Motor neuron (in vitro differentiated cells): Measurements from ENCODE around the gene RASSF7. TPM values are rescaled to one million over a fixed set of nuclear protein-coding genes. Genes with fewer than 3 reads are reported as not detected.

Source experiments
- ATAC-seq, 8 experiments: fragments of 200-7000 bp; cut with Tn5 transposase; replicated peaks in 6 of 8; 2 replicates each; pipeline ENCODE4 v1.8.0; 2021; ENCODE audit warnings: mild to moderate bottlenecking in 8 of 8, moderate library complexity in 8 of 8
- H3K27ac ChIP-seq, 2 donors: fragments of 250-450 bp; sonication (Bioruptor Pico); 2 replicates each; pipeline ENCODE4 v1.9.0; 2021; ENCODE audit warnings: antibody characterized with exemption in 2 of 2, mild to moderate bottlenecking in 2 of 2, moderate library complexity in 1 of 2
- H3K4me1 ChIP-seq, 2 donors: fragments of 250-450 bp; sonication (Bioruptor Pico); replicated peaks in 1 of 2; 2 replicates each; pipeline ENCODE4 v1.6.1; 2021; ENCODE audit warnings: antibody characterized with exemption in 2 of 2, mild to moderate bottlenecking in 2 of 2, moderate library complexity in 1 of 2
- H3K4me3 ChIP-seq, 5 donors: fragments of 250-450 bp; sonication (Bioruptor Pico); 2 replicates each; pipeline ENCODE4 v1.9.0; 2021; ENCODE audit warnings: antibody characterized with exemption in 5 of 5, mild to moderate bottlenecking in 5 of 5, moderate library complexity in 4 of 5
- WGBS, 10 experiments: fragments of 450-650 bp; shearing (Covaris generic); methylation state at CpG; one replicate each; pipeline ENCODE4 v1.0.0; 2022; 5-methylcytosine and 5-hydroxymethylcytosine counted together
- in situ Hi-C, 9 experiments: fragments of 400-800 bp; cut with MboI; loops; one replicate each; pipeline ENCODE4 v1.15.0; 2021; ENCODE audit warnings: low sequenced_read_pairs in 9 of 9, low pct_unique_long_range_greater_than_20kb in 2 of 9; ENCODE audit not compliant: unreplicated experiment in 9 of 9
- total RNA-seq, 8 experiments: library from RNA; unstranded; fragments of 300-600 nt; gene quantifications; 2 replicates each; pipeline versions ENCODE4 v1.2.3 to v1.2.4, GENCODE V29; 2022

RASSF7 gene
- total RNA-seq, 8 experiments from 2014 or later, result 4.6 to 10.4 (median 7.0) TPM

DNA sequence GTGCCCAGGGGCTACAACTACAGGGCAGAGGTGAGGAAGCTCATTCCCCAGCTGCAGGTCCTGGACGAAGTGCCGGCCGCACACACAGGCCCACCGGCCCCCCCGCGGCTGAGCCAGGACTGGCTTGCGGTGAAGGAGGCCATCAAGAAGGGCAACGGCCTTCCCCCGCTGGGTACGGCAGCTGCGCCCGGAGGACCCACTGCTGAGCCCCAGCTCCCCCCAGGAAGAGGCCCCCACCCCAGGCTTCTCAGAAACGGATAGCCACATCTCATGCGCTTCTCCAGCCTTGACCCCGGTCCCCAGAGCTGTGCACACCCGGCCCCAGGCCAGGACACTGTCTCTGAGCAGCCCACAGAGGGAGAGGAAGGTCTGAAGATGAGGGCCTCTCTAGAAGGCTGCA is 9.6 kb upstream of the RASSF7 start:
- Histone ChIP-seq H3K4me1 (peaks cover 5 to 20% of the 10 kb centered on the region in 2 donors), H3K27ac (no peak overlapping the region), H3K4me3 (no peak overlapping the region)
- no peak for ATAC-seq
- in situ Hi-C loops, result loop anchor here in 1 of 9 experiments (25.0 kb wide), 1 partner anchor 211 kb away; no protein-coding TSS in a partner anchor
- 60% methylated on average over 1 of the region's 16 CpGs; no CpG with 5 or more reads in 9 of the 10 experiments for WGBS, 10 experiments

DNA sequence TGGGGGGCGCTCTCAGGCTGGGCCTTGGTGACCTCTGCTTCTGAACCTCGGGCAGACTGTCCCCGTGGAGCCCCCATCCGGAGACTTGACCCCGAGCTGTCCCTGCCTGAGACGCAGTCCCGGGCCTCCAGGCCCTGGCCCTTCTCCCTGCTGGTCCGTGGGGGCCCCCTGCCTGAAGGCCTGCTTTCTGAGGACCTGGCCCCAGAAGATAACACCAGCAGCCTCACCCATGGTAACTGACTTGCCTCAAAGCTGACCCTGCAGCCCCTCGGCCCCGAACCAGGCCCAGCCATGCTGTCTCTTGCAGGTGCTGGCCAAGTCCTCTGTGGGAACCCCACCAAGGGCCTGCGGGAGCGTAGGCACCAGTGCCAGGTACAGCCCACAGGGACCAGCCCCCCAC is 9.2 kb upstream of the RASSF7 start:
- Histone ChIP-seq H3K4me1 (peaks cover 5 to 20% of the 10 kb centered on the region in 2 donors), H3K4me3 (no peak overlapping the region), H3K27ac (no peak overlapping the region)
- in situ Hi-C loops, result loop anchor here in 1 of 9 experiments (25.0 kb wide), 1 partner anchor 211 kb away; no protein-coding TSS in a partner anchor
- WGBS, 10 experiments, result 82 to 100% (median 82%) methylated on average over 2 to 3 of the region's 12 CpGs; no CpG with 5 or more reads in 7 of the 10 experiments
- ATAC-seq, result no peak

DNA sequence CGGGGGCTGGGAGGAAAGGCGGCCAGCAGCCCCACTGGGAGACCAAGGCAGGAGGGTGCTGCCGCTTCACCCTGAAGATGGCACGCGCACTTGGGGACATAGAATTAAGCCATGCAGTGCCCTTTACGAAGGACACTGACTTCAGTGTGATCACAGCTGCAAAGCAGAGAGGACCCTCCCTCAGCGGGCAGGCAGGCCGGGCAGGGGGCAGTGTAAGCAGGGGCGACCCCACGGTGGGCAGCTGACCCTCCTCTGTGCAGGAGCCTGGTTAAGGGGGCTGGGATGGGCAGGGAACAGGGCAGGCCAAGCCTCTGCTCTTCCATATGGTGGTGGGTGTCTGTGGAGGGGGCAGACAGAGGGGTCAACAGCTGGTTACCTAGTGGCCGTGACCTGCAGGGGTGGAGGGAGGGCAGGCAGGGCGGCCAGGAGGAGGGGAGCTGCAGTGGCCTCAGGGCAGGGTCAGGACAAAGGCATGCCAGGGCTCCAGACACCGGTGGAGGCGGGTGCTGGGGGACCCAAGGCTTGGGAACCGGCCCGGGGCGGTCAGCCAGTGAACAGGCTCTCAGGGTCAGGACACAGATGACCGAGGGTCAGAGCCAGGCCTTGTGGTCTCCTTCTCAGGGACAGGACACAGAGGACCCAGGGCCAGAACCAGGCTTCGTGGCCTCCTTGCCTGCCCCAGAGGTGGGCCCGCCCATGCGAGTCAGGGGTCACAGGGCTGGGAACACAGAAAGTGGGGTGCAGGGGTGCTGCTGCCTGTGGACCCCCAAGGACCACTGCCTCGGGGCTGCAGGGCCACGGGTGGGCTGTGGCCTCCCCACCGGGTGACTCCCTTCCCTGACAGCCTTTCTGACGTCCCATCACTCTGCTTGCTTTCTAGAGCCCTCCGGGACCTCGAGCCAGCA is 7.4 kb upstream of the RASSF7 start:
- 60 to 100% (median 90%) methylated on average over 1 to 3 of the region's 27 CpGs; no CpG with 5 or more reads in 4 of the 10 experiments for WGBS, 10 experiments
- in situ Hi-C loops, result loop anchor here in 1 of 9 experiments (25.0 kb wide), 1 partner anchor 209 kb away; no protein-coding TSS in a partner anchor
- Histone ChIP-seq H3K4me1 (peaks cover 5 to 20% of the 10 kb centered on the region in 2 donors), H3K4me3 (no peak overlapping the region), H3K27ac (no peak overlapping the region)
- no peak for ATAC-seq

DNA sequence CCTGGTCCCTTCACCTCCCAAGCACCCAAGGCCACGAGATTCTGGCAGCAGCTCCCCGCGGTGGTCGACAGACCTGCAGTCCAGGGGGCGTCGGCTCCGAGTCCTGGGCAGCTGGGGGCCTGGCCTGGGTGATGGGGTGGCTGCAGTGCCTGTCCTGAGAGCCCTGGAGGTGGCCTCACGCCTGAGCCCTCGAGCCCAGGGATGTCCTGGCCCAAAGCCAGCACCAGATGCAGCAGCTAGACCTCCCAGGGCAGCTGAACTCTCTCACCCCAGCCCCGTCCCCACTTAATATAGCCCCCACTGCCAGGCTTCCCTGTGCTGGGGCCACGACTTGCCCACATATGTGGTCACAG is 6.8 kb upstream of the RASSF7 start:
- Histone ChIP-seq H3K4me3 (no peak overlapping the region), H3K4me1 (peaks cover 5 to 20% of the 10 kb centered on the region in 2 donors), H3K27ac (no peak overlapping the region)
- 40% methylated on average over 2 of the region's 11 CpGs; no CpG with 5 or more reads in 9 of the 10 experiments for WGBS, 10 experiments
- in situ Hi-C loops, result loop anchor here in 1 of 9 experiments (25.0 kb wide), 1 partner anchor 208 kb away; no protein-coding TSS in a partner anchor
- no peak for ATAC-seq

DNA sequence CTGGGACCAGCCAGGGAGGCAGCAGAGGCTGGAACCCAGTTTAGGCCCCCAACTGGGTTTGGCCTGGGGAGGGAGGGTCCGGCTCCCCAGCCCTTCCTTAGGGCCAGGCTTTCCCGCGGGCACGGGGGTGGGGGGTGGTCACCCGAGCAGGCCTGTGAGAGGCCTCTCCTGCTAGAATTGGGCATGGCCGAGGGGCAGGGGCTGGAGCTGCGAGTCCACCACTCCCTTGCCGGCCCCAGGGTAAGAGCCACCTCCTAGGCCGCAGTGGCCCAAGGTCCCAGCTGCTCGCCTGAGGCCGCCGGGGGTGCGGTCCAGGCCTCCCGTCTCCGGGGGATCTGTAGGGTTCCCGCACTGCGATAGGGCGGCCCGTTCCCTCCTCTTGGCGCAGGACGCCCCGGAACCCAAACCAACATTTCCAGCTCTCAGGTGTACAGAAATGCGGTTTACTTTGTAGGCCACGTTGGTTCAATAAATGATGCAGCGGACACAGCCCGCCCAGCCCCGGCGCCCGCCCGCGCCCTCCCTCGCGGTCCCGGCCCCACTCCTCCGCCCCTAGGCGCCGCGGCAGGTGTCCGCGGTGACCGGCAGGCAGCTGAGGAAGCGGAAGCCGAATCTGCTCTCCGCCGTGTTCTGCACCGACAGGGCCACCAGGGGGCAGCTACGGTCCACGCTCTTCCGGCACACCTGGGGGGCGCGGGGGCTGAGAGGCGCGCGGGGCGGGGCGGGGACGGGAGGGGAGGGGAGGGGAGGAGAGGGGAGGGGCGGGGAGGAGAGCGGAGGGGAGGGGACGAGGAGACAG is 6.1 kb upstream of the RASSF7 start:
- peak overlapping the region; percentile 21 to 40 (median 32) for H3K4me3 ChIP-seq

DNA sequence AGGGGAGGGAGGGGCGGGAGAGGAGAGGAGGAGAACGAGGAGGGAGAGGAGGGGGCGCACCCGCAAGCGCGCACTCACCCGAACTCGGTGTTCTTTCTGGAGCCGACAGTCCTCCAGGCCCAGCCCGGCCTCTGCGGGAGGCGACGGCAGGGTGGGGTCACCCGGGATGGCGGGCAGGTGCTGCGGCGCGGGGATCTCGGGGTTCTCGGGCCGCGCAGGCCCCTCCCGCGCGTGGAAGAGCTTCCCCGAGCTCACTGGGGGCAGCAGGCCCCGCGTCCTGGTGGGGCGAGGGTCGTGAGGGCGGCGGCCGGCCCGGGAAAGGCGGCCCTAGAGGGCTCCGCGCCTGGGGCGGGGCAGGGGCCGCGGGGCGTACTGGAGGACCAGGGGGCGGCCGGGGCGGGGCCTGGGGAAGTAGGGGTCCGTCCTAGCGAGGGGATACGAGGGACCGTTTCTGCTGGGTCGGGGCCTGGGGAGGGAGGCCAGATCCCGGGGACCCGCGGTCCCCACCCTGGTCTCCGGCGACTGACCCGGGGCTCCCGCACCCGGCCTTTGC is 5.5 kb upstream of the RASSF7 start:
- H3K4me3 ChIP-seq, result peak overlapping the region; percentile 21 to 40 (median 32)
- H3K4me1 ChIP-seq, result peaks cover 8 to 26% of the 10 kb centered on the region in 2 donors
- in situ Hi-C loops, result loop anchor here in 1 of 9 experiments (25.0 kb wide), 1 partner anchor 207 kb away; no protein-coding TSS in a partner anchor

More for the DNA sequence above, 6.1 kb upstream of the RASSF7 start:
- Histone ChIP-seq H3K4me1 (peaks cover 5 to 20% of the 10 kb centered on the region in 2 donors), H3K27ac (no peak overlapping the region)
- ATAC-seq, result peak; percentile 47 to 70 (median 62)
- in situ Hi-C loops, result loop anchor here in 1 of 9 experiments (25.0 kb wide), 1 partner anchor 208 kb away; no protein-coding TSS in a partner anchor
- 19 to 20% methylated on average over 2 to 8 of the region's 60 CpGs; no CpG with 5 or more reads in 8 of the 10 experiments for WGBS, 10 experiments

DNA sequence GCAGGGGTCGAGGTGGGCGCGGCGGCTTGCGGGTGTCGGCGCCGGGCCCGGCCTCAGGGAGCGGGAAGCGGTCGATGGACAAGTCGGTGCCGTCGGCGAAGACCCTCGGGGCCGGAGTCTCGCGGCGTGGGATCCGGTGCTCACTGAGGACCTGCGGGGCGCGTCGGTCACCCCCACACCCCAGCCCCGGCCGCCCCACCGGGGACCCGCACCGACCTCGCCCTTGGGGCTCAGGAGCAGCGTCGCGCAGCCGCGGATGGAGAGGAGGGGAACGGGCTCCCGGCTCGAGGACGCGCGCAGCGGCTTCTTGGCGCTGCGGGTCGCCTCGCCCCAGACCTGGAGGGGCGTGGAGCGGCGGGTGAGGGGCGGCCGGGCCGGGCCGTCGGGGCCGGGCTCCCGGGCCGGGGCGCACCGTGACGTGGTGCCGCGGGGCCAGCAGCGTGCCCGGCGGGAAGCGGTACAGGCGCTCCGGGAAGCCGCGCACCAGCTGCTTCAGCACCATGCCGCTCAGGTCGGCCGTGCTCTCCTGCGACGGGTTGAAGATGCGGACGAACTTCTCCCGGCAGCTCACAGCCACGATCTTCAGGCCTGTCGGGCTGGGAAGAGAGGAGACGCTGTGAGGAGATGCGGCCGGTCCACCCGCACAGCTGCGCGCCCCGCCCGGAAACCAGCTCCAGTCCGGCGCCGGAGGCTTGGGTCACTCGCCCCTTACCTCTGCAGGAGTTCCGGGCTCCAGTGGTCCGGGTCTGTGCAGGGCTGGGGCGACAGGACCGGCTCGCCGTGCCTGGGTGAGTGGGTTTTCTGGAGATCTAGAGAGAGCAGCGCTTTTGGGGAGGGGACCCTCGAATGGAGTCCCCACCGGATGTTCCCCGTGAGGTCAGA is 4.7 kb upstream of the RASSF7 start:
- peaks cover 8 to 27% of the 10 kb centered on the region in 2 donors for H3K4me1 ChIP-seq
- in situ Hi-C loops, result loop anchor here in 1 of 9 experiments (25.0 kb wide), 1 partner anchor 206 kb away; no protein-coding TSS in a partner anchor
- peak overlapping the region; percentile 21 to 40 (median 32) for H3K4me3 ChIP-seq
- peak in 3 of 8 experiments; percentile 2 to 9 (median 2) for ATAC-seq
- 13 to 60% (median 25%) methylated on average over 1 to 7 of the region's 104 CpGs; no CpG with 5 or more reads in 6 of the 10 experiments for WGBS, 10 experiments
- no peak overlapping the region for H3K27ac ChIP-seq

More for the DNA sequence above, 5.5 kb upstream of the RASSF7 start:
- H3K27ac ChIP-seq, result no peak overlapping the region
- ATAC-seq, result peak; percentile 4 to 65 (median 52)
- WGBS, 10 experiments, result 4% methylated on average over 5 of the region's 57 CpGs; no CpG with 5 or more reads in 9 of the 10 experiments

DNA sequence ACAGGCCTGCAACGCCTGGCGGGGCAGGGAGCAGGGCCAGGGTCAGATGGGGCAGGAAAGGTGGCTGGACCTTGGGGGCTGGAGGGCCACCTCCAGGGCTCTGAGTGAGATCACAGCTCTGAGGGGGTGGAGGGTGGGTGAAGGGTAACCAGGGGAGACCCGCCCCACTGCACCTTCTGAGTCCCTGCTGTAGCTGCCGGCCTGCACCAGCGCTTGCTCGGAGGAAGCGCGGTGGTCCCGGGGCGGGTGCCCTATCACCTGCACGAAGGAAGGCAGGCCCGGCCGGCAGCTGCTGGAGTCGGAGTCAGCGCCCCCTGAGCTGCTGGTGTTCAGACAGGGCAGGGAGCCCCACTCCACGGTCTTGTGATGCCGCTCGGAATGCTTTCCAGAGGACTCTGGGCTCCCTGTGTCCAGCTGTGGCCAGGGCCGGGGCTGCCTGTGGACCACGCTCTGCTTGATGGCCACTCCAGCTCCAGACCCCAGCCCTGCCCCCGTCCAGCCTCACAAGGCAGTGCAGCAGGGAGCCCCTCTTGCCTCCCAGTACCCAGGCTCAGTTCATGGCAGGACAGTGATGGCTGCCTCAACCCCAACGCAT is 4.0 kb upstream of the RASSF7 start:
- 40 to 80% (median 80%) methylated on average over 1 of the region's 22 CpGs; no CpG with 5 or more reads in 7 of the 10 experiments for WGBS, 10 experiments
- peaks cover 12 to 31% of the 10 kb centered on the region in 2 donors for H3K4me1 ChIP-seq
- H3K27ac ChIP-seq, result no peak overlapping the region
- peak overlapping the region in 1 of 5 donors; percentile 32 for H3K4me3 ChIP-seq
- in situ Hi-C loops, result loop anchor here in 1 of 9 experiments (25.0 kb wide), 1 partner anchor 206 kb away; no protein-coding TSS in a partner anchor
- ATAC-seq, result no peak

DNA sequence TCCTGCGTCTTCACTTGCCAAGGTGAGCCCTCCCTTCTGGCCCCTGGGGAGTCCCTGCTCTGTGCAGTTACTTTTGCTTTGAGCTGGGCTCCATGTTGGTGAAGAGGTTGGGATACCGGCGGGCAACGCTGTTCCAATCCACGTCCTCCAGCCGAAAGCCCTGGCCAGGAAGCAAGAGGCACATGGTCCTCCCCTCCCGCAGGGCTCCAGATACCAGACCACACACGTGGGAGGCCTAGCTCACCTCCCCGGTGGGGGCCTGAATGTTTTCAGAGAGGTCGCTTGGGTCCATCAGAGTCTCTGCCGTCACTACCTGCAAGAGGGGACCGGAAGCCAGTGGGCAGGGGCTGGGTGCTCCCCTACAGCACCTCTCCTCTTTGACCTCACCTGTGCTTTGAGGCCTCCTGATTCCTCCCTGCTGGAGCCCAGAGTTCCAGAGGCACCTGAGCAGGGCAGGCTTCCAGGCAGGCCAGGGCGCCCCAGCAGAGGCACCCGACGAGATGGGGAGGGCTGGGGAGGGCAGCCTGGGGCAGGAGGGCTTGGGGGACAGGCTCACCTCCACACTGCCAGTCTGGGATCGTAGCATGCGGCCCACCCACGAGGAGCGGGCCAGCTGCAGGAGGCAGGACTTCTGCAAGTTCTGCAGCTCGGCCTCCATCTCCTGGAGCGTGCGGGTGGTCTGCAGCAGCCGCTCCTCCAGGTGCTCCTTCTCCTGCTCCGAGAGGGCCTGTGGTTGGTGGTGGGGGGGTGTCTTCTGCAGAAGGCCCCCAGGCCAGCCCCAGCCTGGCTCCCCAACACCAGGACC is 3.2 kb upstream of the RASSF7 start:
- 100% methylated on average over 2 of the region's 24 CpGs; no CpG with 5 or more reads in 8 of the 10 experiments for WGBS, 10 experiments
- no peak overlapping the region for H3K4me3 ChIP-seq
- in situ Hi-C loops, result loop anchor here in 1 of 9 experiments (25.0 kb wide), 1 partner anchor 205 kb away; no protein-coding TSS in a partner anchor
- H3K27ac ChIP-seq, result no peak overlapping the region
- peaks cover 12 to 31% of the 10 kb centered on the region in 2 donors for H3K4me1 ChIP-seq
- no peak for ATAC-seq

DNA sequence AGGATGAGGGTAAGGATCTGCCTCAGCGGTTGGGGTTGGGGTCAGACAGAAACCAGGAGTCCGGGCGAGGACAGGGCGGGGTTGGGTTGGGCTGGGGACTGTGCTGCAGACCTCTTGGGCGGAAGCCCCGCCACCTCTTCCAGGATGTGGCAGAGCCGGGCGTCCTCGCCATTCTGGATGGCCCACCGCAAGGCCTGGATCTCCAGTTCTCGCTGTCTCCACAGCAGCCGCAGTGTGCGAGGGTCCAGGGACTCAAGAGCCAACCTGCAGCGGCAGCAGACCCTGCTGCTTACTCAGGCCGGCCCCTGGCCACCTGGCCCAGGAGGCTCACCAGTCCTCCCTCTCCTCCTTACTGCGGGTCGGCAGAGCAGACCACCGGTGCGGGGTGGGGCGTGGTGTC is 2.3 kb upstream of the RASSF7 start:
- Histone ChIP-seq H3K27ac (no peak overlapping the region), H3K4me1 (peaks cover 12 to 24% of the 10 kb centered on the region in 2 donors), H3K4me3 (no peak overlapping the region)
- no peak for ATAC-seq
- 40 to 100% (median 78%) methylated on average over 1 to 4 of the region's 20 CpGs; no CpG with 5 or more reads in 6 of the 10 experiments for WGBS, 10 experiments
- in situ Hi-C loops, result loop anchor here in 1 of 9 experiments (25.0 kb wide), 1 partner anchor 204 kb away; no protein-coding TSS in a partner anchor
